Calu3 (cell line): ENCODE measurements around the gene CRYBG3. TPM values are rescaled to one million over a fixed set of nuclear protein-coding genes. Genes with fewer than 3 reads are reported as not detected.

ENCODE experiments used
- BruUV-seq: library from RNA; stranded (reverse); fragments of 400-500 nt; replicated peaks from 2 replicates; lab custom pipeline; 2021; lab: Mats Ljungman, UMichigan
- CTCF ChIA-PET: fragments of 300-600 bp; sonication (Branson Sonifier 250); formaldehyde crosslinking; loops from one replicate; lab custom pipeline; 2022; ENCODE audit warnings: antibody characterized with exemption; lab: Charles Lee
- DNase-seq: peaks from one replicate; pipeline ENCODE4 v3.0.0; 2022
- H3K27ac Mint-ChIP-seq: one replicate; pipeline ENCODE4 v1.8.0; 2022; ENCODE audit warnings: mixed read lengths; ENCODE audit not compliant: unreplicated experiment
- H3K27me3 Mint-ChIP-seq: one replicate; pipeline ENCODE4 v1.8.0; 2022; ENCODE audit warnings: mixed read lengths; ENCODE audit not compliant: unreplicated experiment
- H3K36me3 Mint-ChIP-seq: one replicate; pipeline ENCODE4 v1.8.0; 2022; ENCODE audit warnings: mild to moderate bottlenecking, moderate library complexity, mixed read lengths; ENCODE audit not compliant: insufficient read depth, unreplicated experiment
- H3K4me1 Mint-ChIP-seq: one replicate; pipeline ENCODE4 v1.8.0; 2022; ENCODE audit warnings: mild to moderate bottlenecking, low read depth, mixed read lengths; ENCODE audit not compliant: unreplicated experiment
- H3K4me3 Mint-ChIP-seq: one replicate; pipeline ENCODE4 v1.8.0; 2022; ENCODE audit warnings: mild to moderate bottlenecking, low read depth, moderate library complexity, mixed read lengths; ENCODE audit not compliant: unreplicated experiment
- H3K9me3 Mint-ChIP-seq: one replicate; pipeline ENCODE4 v1.8.0; 2022; ENCODE audit warnings: low read depth, mixed read lengths; ENCODE audit not compliant: unreplicated experiment
- intact Hi-C: fragments of 100-400 bp; cut with micrococcal nuclease; formaldehyde crosslinking; loops from one replicate; pipeline ENCODE4 v1.10.0; 2022; ENCODE audit not compliant: unreplicated experiment
- total RNA-seq: library from RNA; stranded (reverse); gene quantifications from 2 replicates; pipeline ENCODE4 v1.2.3, GENCODE V29; 2022
- TF ChIP-seq, protein P1 (sequence below): fragments of 200-600 bp; IDR thresholded peaks from one replicate; pipeline ENCODE4 v1.8.0; 2022; ENCODE audit warnings: antibody characterized with exemption; ENCODE audit not compliant: unreplicated experiment

CRYBG3 gene
- total RNA-seq, 1 experiment from 2014 or later, result 10.3 TPM

DNA sequence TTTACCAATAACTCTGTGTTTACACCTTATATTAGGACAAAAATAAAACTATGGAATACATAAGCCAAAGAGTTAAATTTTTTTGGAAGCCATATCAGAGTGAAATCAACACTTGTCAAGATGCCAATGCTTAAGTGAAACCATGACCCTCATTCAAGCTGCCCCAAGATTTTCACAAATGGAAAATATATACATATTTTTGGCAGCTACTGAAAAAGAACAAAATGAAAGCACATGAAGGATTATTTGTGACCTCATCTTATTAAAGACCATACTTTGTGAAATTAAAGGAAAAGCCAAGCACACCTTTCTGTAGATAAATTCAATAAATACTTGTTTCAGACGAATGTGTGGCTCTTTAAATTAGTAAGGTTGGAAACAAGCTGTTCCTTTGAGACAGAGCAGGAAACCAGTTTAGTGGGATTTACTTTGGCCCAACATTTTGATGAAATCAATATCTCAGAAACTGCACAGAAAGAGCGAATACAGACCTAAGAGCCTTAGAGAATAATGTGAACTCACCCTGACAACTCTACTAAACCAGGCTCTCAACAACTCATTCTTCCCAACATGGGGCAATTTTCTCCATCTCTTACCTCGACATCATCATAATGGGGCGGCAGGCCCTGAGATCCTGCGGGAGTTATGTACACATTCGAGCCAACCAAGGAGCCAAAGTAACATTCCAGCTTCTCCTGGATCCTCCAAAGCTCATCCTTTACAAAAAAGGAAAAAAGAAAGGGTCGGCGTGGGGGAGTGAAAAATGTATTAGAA, 139.4 kb downstream of the CRYBG3 start:
- intact Hi-C loops, result no loop called here
- CTCF ChIA-PET, result interaction anchor here (1.2 kb wide), 1 partner anchor 61 kb away, joined by 5 read pairs; no protein-coding TSS in a partner anchor
- no peak for DNase-seq

DNA sequence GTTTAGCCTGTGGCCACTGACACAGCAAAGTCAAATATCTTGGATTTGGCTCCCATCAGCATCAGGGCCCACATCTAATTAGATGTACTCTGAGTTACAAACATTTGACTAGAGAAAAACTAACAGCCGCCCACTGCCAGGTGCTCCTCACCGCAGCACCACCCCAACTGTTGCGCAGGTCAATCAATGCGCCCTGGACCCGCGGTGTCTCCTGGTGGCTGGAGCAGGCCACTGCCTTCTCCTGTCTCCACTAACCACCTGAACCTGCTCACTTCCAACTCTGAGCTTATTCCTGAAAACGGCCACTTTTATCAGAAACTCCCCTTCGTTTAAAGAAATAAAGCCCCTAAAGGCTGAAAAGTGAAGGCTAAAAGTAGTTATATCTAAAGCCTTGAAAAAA, 146.2 kb downstream of the CRYBG3 start:
- no peaks in the 10 kb centered on the region for H3K27me3 Mint-ChIP-seq
- peaks cover 9% of the 10 kb centered on the region for H3K36me3 Mint-ChIP-seq
- no peaks in the 10 kb centered on the region for H3K9me3 Mint-ChIP-seq
- CTCF ChIA-PET, result interaction anchor here (0.9 kb wide), 1 partner anchor 54 kb away, joined by 4 read pairs; no protein-coding TSS in a partner anchor
- BruUV-seq, result no TSS peak
- DNase-seq, result no peak
- intact Hi-C loops, result no loop called here
- no peak overlapping the region for H3K27ac Mint-ChIP-seq
- TF ChIP-seq, protein P1, sequence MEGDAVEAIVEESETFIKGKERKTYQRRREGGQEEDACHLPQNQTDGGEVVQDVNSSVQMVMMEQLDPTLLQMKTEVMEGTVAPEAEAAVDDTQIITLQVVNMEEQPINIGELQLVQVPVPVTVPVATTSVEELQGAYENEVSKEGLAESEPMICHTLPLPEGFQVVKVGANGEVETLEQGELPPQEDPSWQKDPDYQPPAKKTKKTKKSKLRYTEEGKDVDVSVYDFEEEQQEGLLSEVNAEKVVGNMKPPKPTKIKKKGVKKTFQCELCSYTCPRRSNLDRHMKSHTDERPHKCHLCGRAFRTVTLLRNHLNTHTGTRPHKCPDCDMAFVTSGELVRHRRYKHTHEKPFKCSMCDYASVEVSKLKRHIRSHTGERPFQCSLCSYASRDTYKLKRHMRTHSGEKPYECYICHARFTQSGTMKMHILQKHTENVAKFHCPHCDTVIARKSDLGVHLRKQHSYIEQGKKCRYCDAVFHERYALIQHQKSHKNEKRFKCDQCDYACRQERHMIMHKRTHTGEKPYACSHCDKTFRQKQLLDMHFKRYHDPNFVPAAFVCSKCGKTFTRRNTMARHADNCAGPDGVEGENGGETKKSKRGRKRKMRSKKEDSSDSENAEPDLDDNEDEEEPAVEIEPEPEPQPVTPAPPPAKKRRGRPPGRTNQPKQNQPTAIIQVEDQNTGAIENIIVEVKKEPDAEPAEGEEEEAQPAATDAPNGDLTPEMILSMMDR, result no peak
- peaks cover 15% of the 10 kb centered on the region for H3K4me1 Mint-ChIP-seq
- no peak overlapping the region for H3K4me3 Mint-ChIP-seq

More for the DNA sequence above, 139.4 kb downstream of the CRYBG3 start:
- H3K4me1 Mint-ChIP-seq, result peaks cover 14% of the 10 kb centered on the region
- no peaks in the 10 kb centered on the region for H3K9me3 Mint-ChIP-seq
- H3K36me3 Mint-ChIP-seq, result no peaks in the 10 kb centered on the region
- H3K4me3 Mint-ChIP-seq, result no peak overlapping the region
- H3K27ac Mint-ChIP-seq, result no peak overlapping the region
- BruUV-seq, result no TSS peak
- TF ChIP-seq, protein P1, result no peak
- H3K27me3 Mint-ChIP-seq, result no peaks in the 10 kb centered on the region

DNA sequence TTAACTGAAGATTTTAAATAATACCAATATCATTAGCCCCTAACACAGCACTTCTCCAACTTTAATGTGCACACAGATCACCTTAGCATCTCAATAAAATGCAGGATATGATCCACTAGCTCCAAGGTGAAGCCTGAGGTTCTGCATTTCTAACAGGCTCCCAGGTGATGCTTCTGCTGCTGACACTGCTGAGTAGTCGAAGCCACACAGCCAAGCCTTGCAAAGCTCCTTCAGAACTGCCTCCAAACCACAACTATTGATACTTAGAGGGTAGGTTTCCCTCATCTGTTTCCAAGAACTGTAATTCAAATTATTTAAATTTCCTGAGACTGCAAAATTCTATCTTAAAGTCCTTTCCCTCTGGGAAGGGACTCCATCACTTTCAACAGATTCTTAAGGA, 146.6 kb downstream of the CRYBG3 start:
- Mint-ChIP-seq H3K4me3 (no peak overlapping the region), H3K9me3 (no peaks in the 10 kb centered on the region), H3K4me1 (peaks cover 15% of the 10 kb centered on the region), H3K36me3 (peaks cover 9% of the 10 kb centered on the region), H3K27me3 (no peaks in the 10 kb centered on the region), H3K27ac (no peak overlapping the region)
- TF ChIP-seq, protein P1, result no peak
- CTCF ChIA-PET, result interaction anchor here (0.9 kb wide), 1 partner anchor 54 kb away, joined by 4 read pairs; no protein-coding TSS in a partner anchor
- no TSS peak for BruUV-seq
- DNase-seq, result no peak
- intact Hi-C loops, result no loop called here

DNA sequence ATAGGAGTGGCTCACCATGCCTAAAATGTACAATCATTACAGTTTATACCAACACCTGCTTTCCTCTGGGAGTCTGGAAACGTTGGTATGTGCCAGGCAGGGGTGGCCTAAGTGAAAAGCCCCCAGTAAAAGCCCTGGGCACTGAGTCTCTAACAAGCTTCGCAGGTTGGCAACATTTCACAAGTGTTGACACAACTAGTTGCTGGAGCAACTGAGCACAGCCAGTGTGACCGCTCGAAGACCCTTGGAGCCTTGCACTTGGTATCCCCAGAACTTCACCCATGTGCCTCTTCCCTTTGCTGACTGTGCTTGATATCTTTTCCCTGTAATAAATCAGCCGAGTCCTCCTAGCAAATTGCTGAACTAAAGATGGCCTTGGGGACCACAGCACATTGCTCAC, 147.7 kb downstream of the CRYBG3 start:
- BruUV-seq, result no TSS peak
- intact Hi-C loops, result no loop called here
- H3K36me3 Mint-ChIP-seq, result peaks cover 9% of the 10 kb centered on the region
- no peak overlapping the region for H3K27ac Mint-ChIP-seq
- TF ChIP-seq, protein P1, result no peak
- no peak for DNase-seq
- no peaks in the 10 kb centered on the region for H3K9me3 Mint-ChIP-seq
- H3K27me3 Mint-ChIP-seq, result no peaks in the 10 kb centered on the region
- CTCF ChIA-PET, result no interaction called here
- no peak overlapping the region for H3K4me3 Mint-ChIP-seq
- peaks cover 15% of the 10 kb centered on the region for H3K4me1 Mint-ChIP-seq
